OCI-LY3 (cell line): Measurements from ENCODE around the gene TCEANC.

ENCODE experiments used
- H2AFZ ChIP-seq: fragments of 200-600, 300-600 bp; shearing (Covaris generic); 2 replicates; pipeline ENCODE4 v1.6.0; 2014; ENCODE audit warnings: antibody characterized with exemption, low read depth, low read length
- H3K27ac ChIP-seq: fragments of 200-600, 300-600 bp; sonication (generic); 2 replicates; pipeline ENCODE4 v1.5.1; 2014; ENCODE audit warnings: mild to moderate bottlenecking, low read length, moderate library complexity, mixed read lengths
- H3K27me3 ChIP-seq: fragments of 200-600, 300-600 bp; sonication (generic); 2 replicates; pipeline ENCODE4 v1.6.1; 2014; ENCODE audit warnings: low read depth, low read length, mixed read lengths
- H3K36me3 ChIP-seq: fragments of 200-600, 300-600 bp; sonication (generic); replicated peaks from 2 replicates; pipeline ENCODE3; 2014; ENCODE audit warnings: low read depth, low read length, mixed read lengths
- H3K4me1 ChIP-seq: fragments of 300-600, 200-600 bp; sonication (generic); 2 replicates; pipeline ENCODE4 v1.6.1; 2014; ENCODE audit warnings: low read length, mixed read lengths
- H3K4me2 ChIP-seq: fragments of 200-600, 300-600 bp; sonication (generic); 2 replicates; pipeline ENCODE4 v1.6.1; 2014; ENCODE audit warnings: low read length, mixed read lengths
- H3K4me3 ChIP-seq: fragments of 300-600, 200-600 bp; sonication (generic); 2 replicates; pipeline ENCODE4 v1.5.1; 2014; ENCODE audit warnings: antibody characterized with exemption, mild to moderate bottlenecking, low read length, moderate library complexity
- H3K79me2 ChIP-seq: fragments of 300-600, 200-600 bp; shearing (Covaris generic); 2 replicates; pipeline ENCODE4 v1.6.1; 2014; ENCODE audit warnings: mild to moderate bottlenecking, low read length, mixed read lengths
- H3K9ac ChIP-seq: fragments of 300-600, 200-600 bp; shearing (Covaris generic); 2 replicates; pipeline ENCODE4 v1.6.0; 2014; ENCODE audit warnings: mild to moderate bottlenecking, low read length, moderate library complexity
- H3K9me3 ChIP-seq: fragments of 200-600, 300-600 bp; shearing (Covaris generic); 2 replicates; pipeline ENCODE4 v1.6.1; 2014; ENCODE audit warnings: low read length, mixed read lengths; ENCODE audit not compliant: insufficient read depth
- H4K20me1 ChIP-seq: fragments of 200-600, 300-600 bp; sonication (generic); 2 replicates; pipeline ENCODE4 v1.6.1; 2016; ENCODE audit warnings: low read length, mixed read lengths; ENCODE audit not compliant: insufficient read depth
- CTCF ChIP-seq: fragments of 200-600, 300-600 bp; sonication (generic); IDR thresholded peaks from 2 replicates; pipeline ENCODE4 v1.5.1; 2014; ENCODE audit warnings: antibody characterized with exemption, low read length, low read depth
- EZH2phosphoT487 ChIP-seq: fragments of 200-600 bp; shearing (Covaris generic); IDR thresholded peaks from 2 replicates; pipeline ENCODE4 v1.6.1; 2018; ENCODE audit warnings: antibody characterized with exemption, mixed run types, low read depth

Gene TCEANC

GRCh38 chrX:13695601-13696115 lies 42.7 kb downstream of the TCEANC start:
- TF ChIP-seq EZH2phosphoT487 (no peak), CTCF (no peak)
- Histone ChIP-seq H3K4me3 (no peak overlapping the region), H3K36me3 (peaks cover 2% of the 10 kb centered on the region), H3K4me2 (no peak overlapping the region), H3K79me2 (peaks cover 96% of the 10 kb centered on the region), H3K27ac (no peak overlapping the region), H4K20me1 (peaks cover 52% of the 10 kb centered on the region), H3K4me1 (peaks cover 69% of the 10 kb centered on the region), H3K27me3 (no peaks in the 10 kb centered on the region), H3K9me3 (no peaks in the 10 kb centered on the region), H3K9ac (no peak overlapping the region), H2AFZ (no peak overlapping the region)

GRCh38 chrX:13697455-13697854 lies 44.5 kb downstream of the TCEANC start:
- no peak overlapping the region for H2AFZ ChIP-seq
- H3K4me3 ChIP-seq = peak overlapping the region; percentile 61
- peaks cover 64% of the 10 kb centered on the region for H4K20me1 ChIP-seq

GRCh38 chrX:13697976-13698375 lies 45.0 kb downstream of the TCEANC start:
- Histone ChIP-seq H3K9me3 (no peaks in the 10 kb centered on the region), H3K4me2 (peak overlapping the region; percentile 91), H3K9ac (peak overlapping the region; percentile 51; the same call in 1 of the 2 replicates), H3K27ac (peak overlapping the region; percentile 93), H4K20me1 (peaks cover 64% of the 10 kb centered on the region), H3K4me3 (peak overlapping the region; percentile 61), H3K36me3 (no peaks in the 10 kb centered on the region), H3K27me3 (no peaks in the 10 kb centered on the region), H3K79me2 (peaks cover 97% of the 10 kb centered on the region), H2AFZ (no peak overlapping the region), H3K4me1 (peaks cover 50% of the 10 kb centered on the region)
- no peak for TF ChIP-seq CTCF
- no peak for TF ChIP-seq EZH2phosphoT487

More at GRCh38 chrX:13697455-13697854, 44.5 kb downstream of the TCEANC start:
- peaks cover 97% of the 10 kb centered on the region for H3K79me2 ChIP-seq
- H3K4me2 ChIP-seq = peak overlapping the region; percentile 91
- peaks cover 55% of the 10 kb centered on the region for H3K4me1 ChIP-seq
- H3K9me3 ChIP-seq = no peaks in the 10 kb centered on the region
- H3K27ac ChIP-seq = peak overlapping the region; percentile 93
- peak overlapping the region; percentile 51; the same call in 1 of the 2 replicates for H3K9ac ChIP-seq
- no peak for TF ChIP-seq CTCF
- H3K27me3 ChIP-seq = no peaks in the 10 kb centered on the region
- H3K36me3 ChIP-seq = no peaks in the 10 kb centered on the region

- H4K20me1 ChIP-seq = peaks cover 64% of the 10 kb centered on the region
- no peaks in the 10 kb centered on the region for H3K27me3 ChIP-seq
- H3K4me1 ChIP-seq = peaks cover 45% of the 10 kb centered on the region
- TF ChIP-seq CTCF (no peak), EZH2phosphoT487 (no peak)
- no peaks in the 10 kb centered on the region for H3K36me3 ChIP-seq
- peak overlapping the region; percentile 20; the same call in 1 of the 2 replicates for H3K9ac ChIP-seq
- H2AFZ ChIP-seq = no peak overlapping the region
- peaks cover 97% of the 10 kb centered on the region for H3K79me2 ChIP-seq
- peak overlapping the region; percentile 26 for H3K4me3 ChIP-seq
- no peaks in the 10 kb centered on the region for H3K9me3 ChIP-seq
- peak overlapping the region; percentile 93 for H3K27ac ChIP-seq
- H3K4me2 ChIP-seq = peak overlapping the region; percentile 55
These were observed 45.5 kb downstream of the TCEANC start for GRCh38 chrX:13698432-13698831.
